K562 (cell line): Measurements from ENCODE around the gene MASTL.

Source experiments
- CTCF ChIP-seq, 3 experiments: IDR thresholded peaks in 2 of 3; conservative IDR thresholded peaks in 1 of 3; 2 replicates each; pipeline ENCODE4 v1.5.1; 2011 to 2012; ENCODE audit warnings: low read length in 3 of 3, mild to moderate bottlenecking in 3 of 3, control low read depth in 2 of 3, improper control_type of control experiment in 1 of 3, inconsistent platforms in 1 of 3, low read depth in 1 of 3, mixed read lengths in 1 of 3, moderate library complexity in 1 of 3; ENCODE audit not compliant: insufficient read depth in 2 of 3
- JUN ChIP-seq, 2 experiments: sonication (generic) in 1 of 2; formaldehyde crosslinking in 1 of 2; IDR thresholded peaks; 2 replicates each; pipeline versions ENCODE4 v1.6.1 to v1.8.0; 2012 to 2022; ENCODE audit warnings: borderline replicate concordance in 2 of 2, mild to moderate bottlenecking in 2 of 2, improper control_type of control experiment in 1 of 2, low read depth in 1 of 2, low read length in 1 of 2, missing genetic modification reagents in 1 of 2
- MEIS2 ChIP-seq: fragments of 450-650 bp; IDR thresholded peaks from 2 replicates; pipeline ENCODE4 v1.6.1; 2014; ENCODE audit warnings: mild to moderate bottlenecking; ENCODE audit not compliant: partially characterized antibody
- NFYB ChIP-seq: IDR thresholded peaks from 2 replicates; pipeline ENCODE4 v1.6.1; 2011; ENCODE audit warnings: mild to moderate bottlenecking, moderate library complexity; ENCODE audit not compliant: insufficient read length; ENCODE audit errors: extremely low read depth
- ZNF212 ChIP-seq: fragments of 450-650 bp; formaldehyde crosslinking; IDR thresholded peaks from 2 replicates; pipeline ENCODE4 v1.4.0; 2020; ENCODE audit warnings: mild to moderate bottlenecking

- no peak for TF ChIP-seq NFYB
- TF ChIP-seq CTCF (IDR thresholded peaks at IDR 0.05 in 2 of 3, conservative IDR thresholded peaks at IDR 0.05 in 1 of 3; ENCODE audit: insufficient read depth in 2 of 3, low read depth in 1 of 3, low read length in 3 of 3), result no peak
- TF ChIP-seq MEIS2, result no peak
- TF ChIP-seq JUN (IDR thresholded peaks at IDR 0.05; ENCODE audit: borderline replicate concordance, low read depth, low read length), result no peak
- TF ChIP-seq JUN (CRISPR knock-in tag; IDR thresholded peaks at IDR 0.05; ENCODE audit: borderline replicate concordance), result no peak
- no peak for TF ChIP-seq ZNF212 (CRISPR knock-in tag)
Measured at GRCh38 chr10:27225011-27225590, 69.9 kb downstream of the MASTL start.
